ENCODE measurements around the gene LDLRAP1. TPM values are rescaled to one million over a fixed set of nuclear protein-coding genes. Genes with fewer than 3 reads are reported as not detected.

Gene LDLRAP1
- total and polyA plus RNA-seq, 9 donors = 9.1 to 17.4 (median 13.1) TPM

DNA sequence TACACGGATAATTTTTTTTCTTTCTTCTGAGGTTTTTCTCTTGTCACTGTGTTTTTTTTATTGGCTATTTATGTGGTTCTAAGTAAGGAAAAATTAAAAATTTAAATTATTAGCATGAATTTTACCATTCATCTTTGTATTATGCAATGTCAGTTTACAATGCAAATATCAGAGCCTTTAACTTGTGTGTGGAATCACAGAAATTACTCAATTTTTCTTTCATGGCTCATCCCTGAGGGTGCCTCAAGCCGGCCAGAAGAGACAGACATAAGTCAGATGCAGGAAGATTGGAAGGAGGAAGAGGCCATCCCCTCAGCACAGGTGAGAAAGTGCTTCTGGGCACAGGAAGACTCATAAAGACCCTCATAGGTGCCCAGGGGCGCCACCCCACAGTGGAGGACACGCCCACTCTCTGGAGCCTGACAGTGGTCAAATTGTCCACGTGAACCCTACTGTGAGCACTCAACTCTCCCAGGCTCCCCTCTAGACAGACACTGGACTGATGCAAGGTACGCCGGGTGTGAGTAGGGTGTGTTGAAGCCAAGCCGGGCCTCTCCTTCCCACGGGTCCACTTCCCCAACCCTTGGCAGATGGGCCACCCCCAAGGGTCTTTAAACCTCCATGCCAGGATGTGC is 9.5 kb upstream of the LDLRAP1 start:
- 78 to 85% (median 79%) methylated on average over 9 of the region's 9 CpGs for WGBS, 3 donors
- Histone ChIP-seq H3K27ac (no peak overlapping the region), H3K27me3 (no peaks in the 10 kb centered on the region), H3K4me1 (ENCODE audit: insufficient read depth) (no peaks in the 10 kb centered on the region), H3K36me3 (no peaks in the 10 kb centered on the region), H3K4me3 (no peak overlapping the region), H3K9me3 (no peaks in the 10 kb centered on the region)
- TF ChIP-seq POLR2A (IDR thresholded peaks at IDR 0.05) (no peak), CTCF (IDR thresholded peaks at IDR 0.05) (no peak), EP300 (IDR thresholded peaks at IDR 0.05) (no peak)
- no peak for DNase-seq
- intact Hi-C loops (cut with DNase I) = no loop called here

GRCh38 chr1:25534410-25534788 is 9.0 kb upstream of the LDLRAP1 start:
- Histone ChIP-seq H3K4me3 (no peak overlapping the region), H3K27me3 (no peaks in the 10 kb centered on the region), H3K36me3 (no peaks in the 10 kb centered on the region), H3K9me3 (no peaks in the 10 kb centered on the region), H3K27ac (no peak overlapping the region), H3K4me1 (ENCODE audit: insufficient read depth) (no peaks in the 10 kb centered on the region)
- DNase-seq = no peak
- intact Hi-C loops (cut with DNase I) = no loop called here
- TF ChIP-seq EP300 (IDR thresholded peaks at IDR 0.05) (no peak), POLR2A (IDR thresholded peaks at IDR 0.05) (no peak), CTCF (IDR thresholded peaks at IDR 0.05) (no peak)
- 93 to 100% (median 98%) methylated on average over 4 of the region's 4 CpGs for WGBS, 3 donors

DNA sequence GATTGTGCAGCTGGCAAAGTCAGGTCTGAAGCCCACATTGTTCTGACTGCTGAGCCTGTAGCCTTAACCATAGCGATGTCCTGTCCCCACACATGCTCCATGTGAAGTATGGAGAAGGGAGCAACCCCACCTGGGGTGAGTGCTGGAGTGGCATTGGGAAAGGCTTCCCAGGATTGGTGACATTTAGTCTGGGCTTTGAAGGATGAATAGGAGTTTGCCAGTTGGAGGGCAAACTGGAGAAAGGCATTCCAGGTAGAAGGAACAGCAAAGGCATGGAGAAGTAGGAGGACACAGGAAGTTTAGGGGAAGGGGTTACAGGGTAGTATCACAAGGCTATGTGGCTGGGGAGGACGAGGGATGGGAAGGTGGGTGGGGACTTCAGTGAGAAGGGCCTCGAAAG is 7.3 kb upstream of the LDLRAP1 start:
- DNase-seq = no peak
- H3K9me3 ChIP-seq = no peaks in the 10 kb centered on the region
- H3K4me3 ChIP-seq = no peak overlapping the region
- H3K36me3 ChIP-seq = no peaks in the 10 kb centered on the region
- H3K4me1 ChIP-seq (ENCODE audit: insufficient read depth) = no peaks in the 10 kb centered on the region
- 82 to 85% (median 84%) methylated on average over 3 of the region's 3 CpGs for WGBS, 3 donors
- H3K27me3 ChIP-seq = no peaks in the 10 kb centered on the region
- intact Hi-C loops (cut with DNase I) = no loop called here
- H3K27ac ChIP-seq = no peak overlapping the region
- no peak for TF ChIP-seq CTCF (IDR thresholded peaks at IDR 0.05)

DNA sequence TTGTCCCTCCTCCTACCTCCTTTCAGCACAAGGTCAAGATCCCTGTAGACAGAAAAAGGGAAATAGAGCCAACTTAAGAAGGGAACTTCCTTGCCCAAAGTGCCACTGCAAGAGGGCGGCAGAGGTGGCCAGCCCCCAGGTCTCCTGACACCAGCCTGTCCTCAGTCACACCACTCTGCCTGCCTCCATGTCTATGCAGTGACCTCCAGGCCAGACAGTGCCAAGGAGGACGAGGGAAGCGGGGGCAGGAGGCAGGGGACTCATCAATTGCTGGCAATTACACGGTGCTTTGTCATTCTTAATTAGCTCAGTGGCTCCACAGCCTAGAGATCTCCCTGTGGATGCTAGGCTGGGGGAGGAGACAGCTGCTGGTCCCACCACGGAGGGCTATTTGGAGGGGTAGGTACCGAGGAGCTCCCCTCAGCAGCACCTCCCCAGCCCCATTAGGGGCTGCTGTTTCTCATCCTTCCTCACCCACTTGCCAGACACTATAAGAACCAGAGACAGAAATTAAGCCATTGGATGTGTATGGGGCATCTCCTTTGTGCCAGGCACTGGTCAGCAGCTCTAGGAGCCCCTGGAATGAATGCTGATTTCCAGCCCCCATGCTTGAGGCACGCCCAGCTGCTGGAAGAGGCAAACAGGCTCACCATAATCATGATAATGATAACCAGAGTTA is 6.1 kb upstream of the LDLRAP1 start:
- Histone ChIP-seq H3K4me3 (no peak overlapping the region), H3K36me3 (no peaks in the 10 kb centered on the region), H3K27ac (no peak overlapping the region), H3K27me3 (no peaks in the 10 kb centered on the region), H3K4me1 (ENCODE audit: insufficient read depth) (no peaks in the 10 kb centered on the region), H3K9me3 (no peaks in the 10 kb centered on the region)
- no peak for DNase-seq
- TF ChIP-seq POLR2A (IDR thresholded peaks at IDR 0.05) = no peak
- no peak for TF ChIP-seq EP300 (IDR thresholded peaks at IDR 0.05)
- TF ChIP-seq CTCF (IDR thresholded peaks at IDR 0.05) = no peak
- WGBS, 3 donors = 66 to 76% (median 76%) methylated on average over 7 of the region's 7 CpGs
- intact Hi-C loops (cut with DNase I) = no loop called here
